C4-2B (cell line): ENCODE data around the gene DLG1.

Experiments
- H3K27ac ChIP-seq: fragments of 450-650 bp; 2 replicates; pipeline ENCODE4 v1.5.1; 2017
- CTCF ChIP-seq: fragments of 450-650 bp; conservative IDR thresholded peaks from 2 replicates; pipeline ENCODE4 v1.5.1; 2017; ENCODE audit warnings: mild to moderate bottlenecking
- ZFX ChIP-seq: fragments of 450-650 bp; IDR thresholded peaks from 2 replicates; pipeline ENCODE4 v1.6.1; 2017

DLG1 gene

GRCh38 chr3:197229836-197230235 lies 68.6 kb downstream of the DLG1 start:
- H3K27ac ChIP-seq, result no peak overlapping the region
- no peak for TF ChIP-seq CTCF
- no peak for TF ChIP-seq ZFX

GRCh38 chr3:197229178-197229577 lies 69.2 kb downstream of the DLG1 start:
- TF ChIP-seq ZFX (no peak), CTCF (no peak)

GRCh38 chr3:197227780-197228574 lies 70.4 kb downstream of the DLG1 start:
- TF ChIP-seq CTCF (no peak), ZFX (no peak)
- H3K27ac ChIP-seq, result no peak overlapping the region

More at GRCh38 chr3:197229178-197229577, 69.2 kb downstream of the DLG1 start:
- no peak overlapping the region for H3K27ac ChIP-seq

GRCh38 chr3:197226179-197226578 lies 72.2 kb downstream of the DLG1 start:
- H3K27ac ChIP-seq, result no peak overlapping the region
- no peak for TF ChIP-seq CTCF
- TF ChIP-seq ZFX, result no peak

- no peak for TF ChIP-seq ZFX
- no peak for TF ChIP-seq CTCF
- H3K27ac ChIP-seq, result no peak overlapping the region
Observed at GRCh38 chr3:197225579-197225978, 72.8 kb downstream of the DLG1 start.

GRCh38 chr3:197224034-197224444 lies 74.4 kb downstream of the DLG1 start:
- no peak overlapping the region for H3K27ac ChIP-seq
- TF ChIP-seq ZFX (no peak), CTCF (peak; percentile 90)

- TF ChIP-seq ZFX (no peak), CTCF (no peak)
Observed at GRCh38 chr3:197222937-197223370, 75.5 kb downstream of the DLG1 start.

More at GRCh38 chr3:197222937-197223370, 75.5 kb downstream of the DLG1 start:
- no peak overlapping the region for H3K27ac ChIP-seq
